HepG2 (cell line): ENCODE data around the gene MREG. TPM values are rescaled to one million over a fixed set of nuclear protein-coding genes. Genes with fewer than 3 reads are reported as not detected.

ENCODE experiments used
- ADNP ChIP-seq: sonication (generic); formaldehyde crosslinking; IDR thresholded peaks from 2 replicates; pipeline ENCODE4 v1.4.0; 2020; ENCODE audit warnings: missing genetic modification reagents
- ARID2 ChIP-seq: sonication (generic); formaldehyde crosslinking; IDR thresholded peaks from 2 replicates; pipeline ENCODE4 v1.8.1; 2022; ENCODE audit warnings: mild to moderate bottlenecking, missing genetic modification reagents, borderline replicate concordance
- ASH2L ChIP-seq: fragments of 300-600, 200-600 bp; sonication (generic); IDR thresholded peaks from 2 replicates; pipeline ENCODE4 v1.7.0; 2017; ENCODE audit warnings: low read depth, mild to moderate bottlenecking, moderate library complexity, mixed read lengths, low read length; ENCODE audit not compliant: insufficient read length
- FOXP4 ChIP-seq: sonication (generic); formaldehyde crosslinking; IDR thresholded peaks from 2 replicates; pipeline ENCODE4 v1.4.0; 2020; ENCODE audit warnings: missing genetic modification reagents
- GABPB1 ChIP-seq: IDR thresholded peaks from 2 replicates; pipeline ENCODE4 v1.6.1; 2016; ENCODE audit warnings: mild to moderate bottlenecking, missing genetic modification reagents, moderate library complexity, missing compliant biosample characterization
- GTF2F1 ChIP-seq: fragments of 150-350 bp; IDR thresholded peaks from 2 replicates; pipeline ENCODE4 v1.6.1; 2014; ENCODE audit warnings: low read length
- IKZF5 ChIP-seq: IDR thresholded peaks from 2 replicates; pipeline ENCODE4 v1.6.1; 2018; ENCODE audit warnings: missing genetic modification reagents, mild to moderate bottlenecking, missing compliant biosample characterization
- KDM3A ChIP-seq: IDR thresholded peaks from 2 replicates; pipeline ENCODE4 v1.6.1; 2018; ENCODE audit warnings: low read depth, missing compliant biosample characterization
- KMT2B ChIP-seq: IDR thresholded peaks from 2 replicates; pipeline ENCODE4 v1.6.1; 2016; ENCODE audit warnings: missing genetic modification reagents, missing compliant biosample characterization
- MTF1 ChIP-seq: sonication (generic); formaldehyde crosslinking; IDR thresholded peaks from 2 replicates; pipeline ENCODE4 v1.5.0; 2020; ENCODE audit warnings: missing genetic modification reagents
- NR2C2 ChIP-seq: sonication (generic); formaldehyde crosslinking; IDR thresholded peaks from 2 replicates; pipeline ENCODE4 v1.4.0; 2020; ENCODE audit warnings: missing genetic modification reagents, mild to moderate bottlenecking, moderate library complexity, borderline replicate concordance
- NR2F6 ChIP-seq, 2 experiments: IDR thresholded peaks; 2 replicates each; pipeline ENCODE4 v1.6.1; 2016; ENCODE audit warnings: antibody characterized with exemption in 1 of 2, mild to moderate bottlenecking in 1 of 2
- ONECUT2 ChIP-seq: sonication (generic); formaldehyde crosslinking; IDR thresholded peaks from 2 replicates; pipeline ENCODE4 v1.4.0; 2020; ENCODE audit warnings: missing genetic modification reagents
- PAF1 ChIP-seq: IDR thresholded peaks from 2 replicates; pipeline ENCODE4 v1.6.1; 2016; ENCODE audit warnings: missing genetic modification reagents, missing compliant biosample characterization
- RBM39 ChIP-seq: fragments of 200-400 bp; formaldehyde crosslinking; IDR thresholded peaks from one replicate; pipeline ENCODE4 v1.6.1; 2018; ENCODE audit warnings: antibody characterized with exemption, mild to moderate bottlenecking, low read depth, low read length; ENCODE audit not compliant: poor library complexity, severe bottlenecking
- RCOR2 ChIP-seq: IDR thresholded peaks from 2 replicates; pipeline ENCODE4 v1.6.1; 2016; ENCODE audit warnings: missing biosample characterization, missing genetic modification reagents
- RNF2 ChIP-seq: fragments of 450-650 bp; conservative IDR thresholded peaks from 2 replicates; pipeline ENCODE4 v1.6.1; 2016; ENCODE audit warnings: low read depth
- TEAD2 ChIP-seq: sonication (generic); formaldehyde crosslinking; IDR thresholded peaks from 2 replicates; pipeline ENCODE4 v1.9.0; 2021; ENCODE audit warnings: missing genetic modification reagents
- WIZ ChIP-seq: sonication (generic); formaldehyde crosslinking; IDR thresholded peaks from 2 replicates; pipeline ENCODE4 v1.5.1; 2020; ENCODE audit warnings: mild to moderate bottlenecking, missing genetic modification reagents
- ZBTB7A ChIP-seq: sonication (generic); formaldehyde crosslinking; IDR thresholded peaks from 2 replicates; pipeline ENCODE4 v1.8.0; 2022; ENCODE audit warnings: mild to moderate bottlenecking, missing genetic modification reagents
- ZNF12 ChIP-seq: sonication (generic); formaldehyde crosslinking; IDR thresholded peaks from 2 replicates; pipeline ENCODE4 v1.5.0; 2020; ENCODE audit warnings: missing genetic modification reagents
- ZNF143 ChIP-seq: sonication (generic); formaldehyde crosslinking; IDR thresholded peaks from 2 replicates; pipeline ENCODE4 v1.4.0; 2020; ENCODE audit warnings: missing genetic modification reagents
- ZNF224 ChIP-seq: sonication (generic); formaldehyde crosslinking; IDR thresholded peaks from 2 replicates; pipeline ENCODE4 v1.5.0; 2020; ENCODE audit warnings: mild to moderate bottlenecking, missing genetic modification reagents
- ZNF230 ChIP-seq: sonication (generic); formaldehyde crosslinking; IDR thresholded peaks from 2 replicates; pipeline ENCODE4 v1.4.0; 2020; ENCODE audit warnings: mild to moderate bottlenecking, missing genetic modification reagents
- ZNF24 ChIP-seq: fragments of 450-650 bp; IDR thresholded peaks from 2 replicates; pipeline ENCODE4 v1.6.1; 2017; ENCODE audit warnings: antibody characterized with exemption, mild to moderate bottlenecking
- ZNF263 ChIP-seq: sonication (generic); formaldehyde crosslinking; IDR thresholded peaks from 2 replicates; pipeline ENCODE4 v1.4.0; 2020; ENCODE audit warnings: missing genetic modification reagents
- ZNF446 ChIP-seq: sonication (generic); formaldehyde crosslinking; IDR thresholded peaks from 2 replicates; pipeline ENCODE4 v1.5.0; 2020; ENCODE audit warnings: mild to moderate bottlenecking, missing genetic modification reagents
- ZNF7 ChIP-seq: IDR thresholded peaks from 2 replicates; pipeline ENCODE4 v1.6.1; 2016; ENCODE audit warnings: missing biosample characterization, missing genetic modification reagents
- ZNF790 ChIP-seq: sonication (generic); formaldehyde crosslinking; IDR thresholded peaks from 2 replicates; pipeline ENCODE4 v1.8.0; 2022; ENCODE audit warnings: missing genetic modification reagents, mild to moderate bottlenecking, borderline replicate concordance
- polyA plus RNA-seq, 8 experiments: library from polyadenylated mRNA; depleted of rRNA in 3 of 8; stranded (reverse) in 7 of 8; unstranded in 1 of 8; fragments of >200 nt; fragmentation: Illumina TruSeq in 4 of 8; extraction: Trizol in 4 of 8; gene quantifications; 2 replicates each; pipeline versions ENCODE4 v1.2.1 to v1.2.3, GENCODE V29; 2011 to 2016; ENCODE audit warnings: low read depth in 4 of 8, missing spikeins in 1 of 8, mixed read lengths in 1 of 8; ENCODE audit not compliant: insufficient read depth in 1 of 8
- total RNA-seq, 5 experiments: library from RNA; depleted of rRNA; stranded (reverse); fragments of >200 nt; fragmentation: Illumina TruSeq; extraction: Trizol; gene quantifications; 2 replicates each; pipeline ENCODE4 v1.2.3, GENCODE V29; 2016; ENCODE audit warnings: low read depth in 1 of 5
- TF ChIP-seq, protein P1 (sequence below), 2 experiments: fragments of 450-650 bp in 1 of 2; sonication (generic) in 1 of 2; formaldehyde crosslinking; IDR thresholded peaks; 2 replicates each; pipeline versions ENCODE4 v1.5.0 to v1.8.0; 2020 to 2022; ENCODE audit warnings: mild to moderate bottlenecking in 1 of 2, missing genetic modification reagents in 1 of 2

The MREG gene
- total and polyA plus RNA-seq, 2 of the 13 experiments (the other 11 are each of a cell fraction or from before 2014, with no cell fraction given): 7.5 to 23.3 TPM

DNA sequence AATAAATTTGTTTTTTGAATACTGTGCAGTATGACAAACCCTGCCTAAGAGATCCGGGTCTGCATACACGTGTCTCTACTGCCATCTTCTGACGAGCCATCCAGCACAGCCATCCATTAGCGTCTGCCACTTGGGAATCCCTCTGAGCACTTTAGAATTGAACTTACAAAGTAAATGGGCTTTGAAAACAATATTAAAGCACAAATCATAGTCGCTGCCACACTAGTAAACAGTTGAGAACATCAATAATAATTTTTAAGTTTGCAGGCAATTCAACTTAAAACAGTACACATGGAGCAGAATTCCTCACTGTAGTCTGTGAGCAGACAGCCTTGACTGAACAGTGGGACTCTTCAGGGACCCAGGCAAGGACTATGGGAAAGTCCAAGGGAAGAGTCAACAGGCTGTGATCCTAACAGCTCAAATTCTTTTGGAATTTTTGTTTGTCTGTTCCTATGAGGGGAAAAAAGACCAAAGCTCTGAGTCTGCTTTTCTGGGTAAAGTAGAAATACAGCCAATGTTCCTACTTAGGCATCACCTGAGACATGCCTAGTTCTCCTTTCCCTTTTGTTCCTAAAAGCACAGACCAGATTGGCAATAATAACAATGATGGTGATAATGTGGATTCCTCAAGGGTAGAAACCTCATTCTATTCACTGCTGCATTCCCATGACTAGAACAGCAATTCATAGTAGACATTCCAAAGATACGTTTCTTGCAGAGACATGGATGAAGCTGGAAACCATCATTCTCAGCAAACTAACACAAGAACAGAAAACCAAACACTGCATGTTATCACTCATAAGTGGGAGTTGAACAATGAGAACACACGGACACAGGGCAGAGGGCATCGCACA lies 92.9 kb downstream of the MREG start (continued):
- TF ChIP-seq, protein P1, sequence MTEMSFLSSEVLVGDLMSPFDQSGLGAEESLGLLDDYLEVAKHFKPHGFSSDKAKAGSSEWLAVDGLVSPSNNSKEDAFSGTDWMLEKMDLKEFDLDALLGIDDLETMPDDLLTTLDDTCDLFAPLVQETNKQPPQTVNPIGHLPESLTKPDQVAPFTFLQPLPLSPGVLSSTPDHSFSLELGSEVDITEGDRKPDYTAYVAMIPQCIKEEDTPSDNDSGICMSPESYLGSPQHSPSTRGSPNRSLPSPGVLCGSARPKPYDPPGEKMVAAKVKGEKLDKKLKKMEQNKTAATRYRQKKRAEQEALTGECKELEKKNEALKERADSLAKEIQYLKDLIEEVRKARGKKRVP (CRISPR knock-in tag; IDR thresholded peaks at IDR 0.05): no peak
- TF ChIP-seq RNF2 (no peak), ZNF143 (CRISPR knock-in tag) (no peak), IKZF5 (peak; percentile 35), RBM39 (no peak), ADNP (CRISPR knock-in tag) (no peak), ZNF263 (CRISPR knock-in tag) (no peak), ZNF790 (CRISPR knock-in tag) (no peak), PAF1 (CRISPR knock-in tag) (no peak), FOXP4 (CRISPR knock-in tag) (peak; percentile 10; the same call in 1 of the 2 replicates), ZNF224 (no peak), RCOR2 (CRISPR knock-in tag) (0 out of 2 replicates have a peak, but pooled peaks have one; percentile 19), ZNF24 (no peak), GABPB1 (CRISPR knock-in tag) (no peak), ONECUT2 (no peak), ZNF7 (CRISPR knock-in tag) (no peak), TEAD2 (no peak), ARID2 (no peak), ZNF446 (CRISPR knock-in tag) (no peak), NR2F6 (IDR thresholded peaks at IDR 0.05) (no peak; the same call in 1 of the 2 replicates), NR2F6 (CRISPR knock-in tag; IDR thresholded peaks at IDR 0.05) (no peak), ZBTB7A (CRISPR knock-in tag) (no peak), ZNF230 (CRISPR knock-in tag) (peak; percentile 54; the same call in 1 of the 2 replicates), ZNF12 (CRISPR knock-in tag) (peak; percentile 34; the same call in 1 of the 2 replicates), KDM3A (peak; percentile 52; the same call in 1 of the 2 replicates), GTF2F1 (no peak), KMT2B (CRISPR knock-in tag) (no peak), MTF1 (no peak), NR2C2 (CRISPR knock-in tag) (no peak), ASH2L (no peak), WIZ (CRISPR knock-in tag) (no peak)
